ENCODE data around the gene ATG14. TPM values are rescaled to one million over a fixed set of nuclear protein-coding genes. Genes with fewer than 3 reads are reported as not detected.

ATG14 gene
- total RNA-seq, 2 donors from 2014 or later = 5.4 to 7.2 TPM

DNA sequence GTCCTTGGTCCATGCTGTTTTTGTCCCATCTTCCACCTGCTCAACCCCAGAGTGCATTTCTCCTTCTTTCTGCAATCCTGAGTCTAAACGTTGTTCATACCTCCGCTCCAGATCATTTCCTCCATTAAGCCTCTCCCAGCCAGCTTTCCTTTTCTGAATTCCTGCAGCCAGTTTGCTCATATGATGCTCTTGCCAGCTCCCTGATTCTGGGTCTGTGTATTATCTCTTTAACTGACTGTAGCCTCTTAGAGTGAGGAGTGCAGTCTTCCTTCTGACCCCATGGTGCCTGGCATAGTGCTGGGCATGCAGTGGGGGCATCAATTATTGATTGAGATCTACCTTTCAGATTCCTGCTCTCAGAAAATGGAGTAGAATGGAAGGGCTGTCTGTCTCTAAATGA, 40.3 kb upstream of the ATG14 start:
- no peak overlapping the region for H3K9ac ChIP-seq (ENCODE audit: low read depth in 2 of 2, low read length in 2 of 2)
- H3K4me1 ChIP-seq = peaks cover 5% of the 10 kb centered on the region
- DNase-seq = no peak
- H3K27ac ChIP-seq = peak overlapping the region; percentile 41
- intact Hi-C loops (cut with DNase I) = no loop called here
- H3K36me3 ChIP-seq = no peaks in the 10 kb centered on the region
- no peaks in the 10 kb centered on the region for H3K9me3 ChIP-seq
- no peak for TF ChIP-seq CTCF (IDR thresholded peaks at IDR 0.05)
- no peaks in the 10 kb centered on the region for H3K27me3 ChIP-seq
- H3K4me3 ChIP-seq = no peak overlapping the region

DNA sequence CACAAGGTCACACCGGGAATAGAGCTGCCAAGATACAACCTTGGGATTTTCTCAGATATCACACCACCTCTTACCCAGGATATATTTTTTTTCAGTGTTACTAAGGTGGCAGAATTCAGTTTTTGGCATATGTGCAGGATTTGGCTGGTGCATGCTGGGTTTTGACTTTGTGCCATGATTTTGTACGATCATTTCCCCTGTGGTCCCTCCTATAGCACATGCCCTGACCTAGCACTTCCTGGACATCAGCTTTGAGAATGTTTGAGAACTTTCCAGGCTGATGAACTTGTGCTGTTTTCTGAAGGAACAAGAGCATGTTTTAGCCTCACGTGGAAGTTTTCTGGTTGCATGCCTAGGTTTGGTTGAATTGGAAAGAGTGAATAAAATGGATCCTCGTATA, 39.8 kb upstream of the ATG14 start:
- DNase-seq = no peak
- no peak overlapping the region for H3K4me3 ChIP-seq
- no peak for TF ChIP-seq CTCF (IDR thresholded peaks at IDR 0.05)
- H3K27me3 ChIP-seq = no peaks in the 10 kb centered on the region
- peak overlapping the region; percentile 41 for H3K27ac ChIP-seq
- intact Hi-C loops (cut with DNase I) = no loop called here
- H3K9me3 ChIP-seq = no peaks in the 10 kb centered on the region
- H3K9ac ChIP-seq (ENCODE audit: low read depth in 2 of 2, low read length in 2 of 2) = no peak overlapping the region
- peaks cover 5% of the 10 kb centered on the region for H3K4me1 ChIP-seq
- H3K36me3 ChIP-seq = no peaks in the 10 kb centered on the region

- H3K9me3 ChIP-seq = no peaks in the 10 kb centered on the region
- intact Hi-C loops (cut with DNase I) = no loop called here
- no peaks in the 10 kb centered on the region for H3K36me3 ChIP-seq
- no peak for TF ChIP-seq CTCF (IDR thresholded peaks at IDR 0.05)
- no peaks in the 10 kb centered on the region for H3K27me3 ChIP-seq
- no peak overlapping the region for H3K9ac ChIP-seq (ENCODE audit: low read depth in 2 of 2, low read length in 2 of 2)
- H3K27ac ChIP-seq = peak overlapping the region; percentile 41
- H3K4me1 ChIP-seq = peaks cover 5% of the 10 kb centered on the region
- DNase-seq = no peak
- H3K4me3 ChIP-seq = no peak overlapping the region
Measured at GRCh38 chr14:55450987-55451386, 39.4 kb upstream of the ATG14 start.

GRCh38 chr14:55450539-55450938, 38.9 kb upstream of the ATG14 start:
- Histone ChIP-seq H3K27me3 (no peaks in the 10 kb centered on the region), H3K9me3 (no peaks in the 10 kb centered on the region), H3K9ac (ENCODE audit: low read depth in 2 of 2, low read length in 2 of 2) (no peak overlapping the region), H3K27ac (no peak overlapping the region), H3K4me3 (no peak overlapping the region), H3K36me3 (no peaks in the 10 kb centered on the region), H3K4me1 (peaks cover 5% of the 10 kb centered on the region)
- DNase-seq = no peak
- no peak for TF ChIP-seq CTCF (IDR thresholded peaks at IDR 0.05)
- intact Hi-C loops (cut with DNase I) = no loop called here

- Histone ChIP-seq H3K9me3 (no peaks in the 10 kb centered on the region), H3K4me3 (no peak overlapping the region), H3K9ac (ENCODE audit: low read depth in 2 of 2, low read length in 2 of 2) (no peak overlapping the region), H3K27ac (no peak overlapping the region), H3K36me3 (no peaks in the 10 kb centered on the region), H3K27me3 (no peaks in the 10 kb centered on the region), H3K4me1 (peaks cover 5% of the 10 kb centered on the region)
- no peak for TF ChIP-seq CTCF (IDR thresholded peaks at IDR 0.05)
- intact Hi-C loops (cut with DNase I) = no loop called here
- DNase-seq = no peak
Measured at GRCh38 chr14:55450124-55450523, 38.5 kb upstream of the ATG14 start.

DNA sequence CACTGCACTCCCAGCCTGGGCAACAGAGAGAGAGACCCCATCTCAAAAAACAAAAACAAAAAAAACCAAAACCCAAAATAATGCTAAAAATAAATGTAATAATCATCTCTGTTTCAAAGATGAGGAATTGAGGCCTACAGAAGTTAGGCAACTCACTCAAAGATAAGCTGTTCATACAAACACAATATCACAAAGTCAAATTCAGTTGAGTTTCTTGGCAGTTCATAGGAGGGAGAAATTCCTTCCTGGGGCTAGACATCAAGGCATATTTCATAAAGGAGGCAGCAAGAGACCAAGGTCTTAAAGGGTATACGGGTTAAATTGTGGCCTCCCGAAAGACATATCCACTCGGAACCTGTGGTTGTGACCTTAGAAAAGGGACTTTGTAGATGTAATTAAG, 37.5 kb upstream of the ATG14 start:
- Histone ChIP-seq H3K9me3 (no peaks in the 10 kb centered on the region), H3K27ac (peak overlapping the region; percentile 37), H3K36me3 (no peaks in the 10 kb centered on the region), H3K4me3 (no peak overlapping the region), H3K27me3 (no peaks in the 10 kb centered on the region), H3K4me1 (peaks cover 5% of the 10 kb centered on the region), H3K9ac (ENCODE audit: low read depth in 2 of 2, low read length in 2 of 2) (no peak overlapping the region)
- DNase-seq = no peak
- intact Hi-C loops (cut with DNase I) = loop anchor here (10.0 kb wide), 2 partner anchors 246 to 1026 kb away; no protein-coding TSS in a partner anchor
- no peak for TF ChIP-seq CTCF (IDR thresholded peaks at IDR 0.05)

Data from colonic mucosa (tissue), 4 donors.